NCI-H1092 treated with DMSO at 0.1 percent for 48 hours (cell line): ENCODE measurements around the gene TBC1D17.

Experiments used
- DNase-seq: peaks from one replicate; lab custom pipeline; 2025; lab: John Stamatoyannopoulos, UW

TBC1D17 gene

GRCh38 chr19:49877879-49878743 lies 609 bp downstream of the TBC1D17 start:
- peak; percentile 86 for DNase-seq

GRCh38 chr19:49878744-49879070 lies 1.2 kb downstream of the TBC1D17 start:
- DNase-seq, result no peak

GRCh38 chr19:49879243-49879963 lies 1.9 kb downstream of the TBC1D17 start:
- DNase-seq, result no peak

- DNase-seq, result no peak
These were observed 2.8 kb downstream of the TBC1D17 start for GRCh38 chr19:49880162-49880869.

GRCh38 chr19:49881186-49881585 lies 3.7 kb downstream of the TBC1D17 start:
- DNase-seq, result no peak

- no peak for DNase-seq
These were observed 4.3 kb downstream of the TBC1D17 start for GRCh38 chr19:49881672-49882394.

DNA sequence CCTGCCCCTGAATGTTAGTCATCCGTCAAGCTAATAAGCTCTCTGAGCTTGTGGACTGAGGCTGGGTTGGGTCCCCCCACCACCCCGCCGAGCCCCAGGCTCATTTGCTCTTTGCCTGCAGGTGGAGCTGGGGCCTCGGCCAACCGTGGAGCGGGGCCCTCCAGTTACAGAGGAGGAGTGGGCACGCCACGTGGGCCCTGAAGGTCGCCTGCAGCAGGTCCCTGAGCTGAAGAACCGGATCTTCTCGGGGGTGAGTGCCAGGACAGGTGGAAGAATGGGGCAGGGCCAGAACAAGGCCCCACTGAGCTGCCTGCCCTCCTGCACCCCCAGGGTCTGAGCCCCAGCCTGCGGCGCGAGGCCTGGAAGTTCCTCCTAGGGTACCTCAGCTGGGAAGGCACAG lies 5.1 kb downstream of the TBC1D17 start:
- DNase-seq, result no peak

DNA sequence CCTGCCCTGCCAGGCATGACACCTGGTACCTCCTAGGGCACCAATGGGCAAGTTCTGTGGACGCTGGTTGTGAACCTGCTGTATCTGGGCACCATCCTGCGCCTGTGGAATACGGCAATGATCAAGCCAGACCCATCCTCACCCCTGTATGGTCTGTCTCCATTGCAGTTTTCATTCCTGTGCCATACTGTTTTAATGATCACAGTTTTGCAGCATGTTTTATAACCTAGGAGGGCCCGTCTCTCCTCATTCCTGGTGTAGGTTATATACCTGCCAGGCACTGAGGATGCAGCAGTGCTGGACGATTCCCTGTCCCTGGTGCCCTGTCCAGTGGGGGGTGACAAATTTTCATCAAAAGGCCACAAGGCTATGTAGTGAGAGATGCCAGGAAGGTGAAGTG lies 5.6 kb downstream of the TBC1D17 start:
- DNase-seq, result no peak

DNA sequence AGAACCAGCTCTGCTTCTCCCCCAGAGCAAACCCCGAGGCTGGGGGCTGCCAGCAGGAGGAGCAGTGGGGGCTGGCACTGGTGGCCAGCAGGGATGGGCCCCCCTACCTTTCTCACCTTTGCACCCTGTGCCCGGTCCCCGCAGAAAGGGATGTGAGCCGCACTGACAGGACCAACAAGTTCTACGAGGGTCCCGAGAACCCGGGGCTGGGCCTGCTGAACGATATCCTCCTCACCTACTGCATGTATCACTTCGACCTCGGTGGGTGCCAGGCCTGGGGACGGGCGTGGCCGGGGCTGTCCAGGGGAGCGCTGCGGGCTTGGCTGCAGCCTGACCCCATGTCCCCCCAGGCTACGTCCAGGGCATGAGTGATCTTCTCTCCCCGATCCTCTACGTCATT lies 6.6 kb downstream of the TBC1D17 start:
- no peak for DNase-seq

GRCh38 chr19:49884760-49885159 lies 7.3 kb downstream of the TBC1D17 start:
- DNase-seq, result no peak

DNA sequence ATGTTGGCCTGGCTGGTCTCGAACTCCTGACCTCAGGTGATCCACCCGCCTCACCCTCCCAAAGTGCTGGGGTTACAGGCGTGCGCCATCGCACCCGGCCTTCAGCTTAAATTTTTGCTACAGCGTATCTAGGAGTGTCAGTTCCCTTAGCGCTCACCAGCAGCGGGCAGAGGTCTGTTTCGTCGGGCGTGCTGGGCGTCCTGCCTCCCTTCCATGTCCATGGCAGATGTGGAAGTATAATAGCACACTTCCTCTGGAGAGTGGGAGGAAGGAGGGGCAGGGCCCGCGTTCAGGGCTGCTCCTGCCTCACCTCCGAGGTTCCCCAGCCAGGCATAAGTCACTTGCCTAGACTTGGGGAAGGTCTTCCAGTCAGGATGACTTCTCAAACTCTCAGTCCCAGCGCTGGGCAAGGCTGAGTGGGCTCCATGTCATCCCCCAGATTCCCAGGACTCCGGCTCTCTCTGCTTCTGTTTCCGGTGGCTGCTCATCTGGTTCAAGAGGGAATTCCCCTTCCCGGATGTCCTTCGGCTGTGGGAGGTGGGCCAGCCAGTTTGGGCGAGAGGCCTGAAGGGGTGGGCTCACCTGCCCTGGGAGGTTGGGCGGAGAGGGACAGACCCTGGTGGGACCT lies 9.6 kb downstream of the TBC1D17 start:
- DNase-seq, result no peak

DNA sequence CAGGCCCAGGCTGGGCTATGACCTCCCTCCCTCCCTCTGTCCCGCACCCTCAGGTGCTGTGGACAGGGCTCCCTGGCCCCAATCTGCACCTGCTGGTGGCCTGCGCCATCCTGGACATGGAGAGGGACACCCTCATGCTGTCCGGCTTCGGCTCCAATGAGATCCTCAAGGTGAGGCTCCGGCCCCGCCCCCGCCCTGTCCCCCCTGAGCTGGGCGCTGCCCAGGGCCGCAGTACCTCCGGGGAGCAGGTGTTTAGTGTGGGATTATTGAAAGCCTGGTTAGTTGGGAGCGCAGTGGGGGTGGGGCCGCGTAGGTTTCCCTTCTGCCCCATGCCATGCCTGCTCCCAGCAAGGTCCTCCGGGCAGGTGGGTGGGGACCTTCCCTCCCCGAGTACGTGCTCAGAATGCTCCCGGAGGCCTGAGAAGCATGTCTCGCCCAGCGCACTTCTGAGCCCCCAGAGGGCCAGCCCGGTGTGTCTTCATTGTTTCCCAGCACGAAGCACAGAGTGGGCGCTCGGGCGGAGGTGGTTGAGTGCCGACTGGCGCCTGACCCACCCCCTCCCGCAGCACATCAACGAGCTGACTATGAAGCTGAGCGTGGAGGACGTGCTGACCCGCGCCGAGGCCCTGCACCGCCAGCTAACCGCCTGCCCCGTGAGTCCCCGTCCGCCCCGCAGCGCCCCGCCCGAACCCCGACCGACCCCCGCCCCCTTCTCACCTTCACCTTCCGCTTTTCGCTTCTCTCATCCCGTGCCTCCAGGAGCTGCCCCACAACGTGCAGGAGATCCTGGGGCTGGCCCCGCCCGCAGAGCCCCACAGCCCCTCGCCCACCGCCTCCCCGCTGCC lies 10.4 kb downstream of the TBC1D17 start:
- no peak for DNase-seq

DNA sequence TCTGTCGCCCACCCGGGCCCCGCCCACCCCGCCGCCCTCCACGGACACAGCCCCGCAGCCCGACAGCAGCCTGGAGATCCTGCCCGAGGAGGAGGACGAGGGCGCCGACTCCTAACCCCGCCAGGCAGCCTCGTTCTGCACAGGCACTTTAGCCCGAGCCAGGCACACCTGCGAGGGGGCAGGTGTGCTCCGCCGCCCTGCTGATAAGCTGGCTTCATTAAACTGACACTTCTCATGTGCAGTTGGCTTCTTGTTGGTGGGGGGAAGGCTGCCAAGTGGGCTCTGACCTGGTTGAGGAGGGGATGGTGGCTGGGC lies 11.0 kb downstream of the TBC1D17 start:
- no peak for DNase-seq

- DNase-seq, result no peak
These were observed 11.7 kb downstream of the TBC1D17 start for GRCh38 chr19:49889038-49889686.

DNA sequence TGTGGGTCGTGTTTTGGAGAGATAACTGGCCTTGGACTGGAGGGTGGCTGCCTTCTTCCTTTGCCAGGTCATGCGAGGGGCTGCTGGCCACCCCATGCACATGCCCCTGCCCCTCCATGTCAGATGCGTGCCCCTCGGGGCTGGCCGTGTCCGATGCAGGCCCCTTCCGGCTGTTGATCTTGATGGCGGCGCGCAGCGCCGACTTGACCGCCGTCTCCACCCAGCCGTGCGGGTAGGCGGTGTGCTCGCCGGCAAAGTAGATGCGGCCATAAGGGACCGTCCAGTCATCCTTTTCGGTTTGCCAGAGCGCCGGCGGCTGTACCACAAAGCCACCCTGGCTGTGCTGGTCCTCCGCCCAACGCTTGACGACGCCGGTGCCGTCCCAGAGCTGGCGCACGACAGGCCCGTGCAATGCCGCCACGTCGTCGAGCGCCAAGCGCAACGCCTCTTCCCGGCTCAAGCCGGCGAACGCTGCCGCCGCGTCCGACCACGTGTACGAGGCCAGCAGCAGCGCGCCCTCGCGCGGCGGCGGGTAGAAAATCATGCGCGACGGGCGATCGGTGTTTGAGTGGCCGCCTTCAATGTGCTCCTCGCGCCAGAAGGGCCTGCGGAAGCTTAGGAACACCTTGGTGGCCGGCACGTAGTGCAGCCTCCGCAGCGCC lies 12.3 kb downstream of the TBC1D17 start:
- DNase-seq, result peak; percentile 51

- peak; percentile 35 for DNase-seq
These were observed 13.1 kb downstream of the TBC1D17 start for GRCh38 chr19:49890349-49891311.

GRCh38 chr19:49891393-49891792 lies 13.9 kb downstream of the TBC1D17 start:
- no peak for DNase-seq

DNA sequence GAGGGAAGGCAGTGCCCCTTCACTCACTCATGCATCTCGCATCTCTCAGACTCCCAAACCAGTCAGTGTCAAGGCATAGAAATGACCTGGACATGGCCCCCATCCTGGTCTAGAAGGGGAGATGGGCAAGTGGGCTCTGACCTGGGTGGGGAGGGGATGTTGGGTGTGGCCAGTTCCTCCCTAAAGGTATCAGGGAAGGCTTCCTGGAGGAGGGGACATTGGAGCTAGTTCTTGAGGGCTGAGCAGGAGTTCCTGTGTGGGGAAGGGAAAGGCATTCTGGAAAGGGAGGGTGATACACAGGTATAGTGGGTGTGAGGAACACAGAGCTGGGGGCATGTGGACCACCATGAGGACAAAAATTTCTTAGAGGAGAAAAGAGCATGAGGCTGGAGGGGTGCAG lies 15.2 kb downstream of the TBC1D17 start:
- DNase-seq, result no peak
